Upper lobe of left lung (tissue), 4 donors: ENCODE data around the gene DNAAF1.

Source experiments
- EP300 ChIP-seq, 4 donors: sonication (generic); formaldehyde crosslinking; IDR thresholded peaks; one replicate each; pipeline ENCODE4 v1.5.1; 2017; ENCODE audit warnings: antibody characterized with exemption in 4 of 4, control low read depth in 2 of 4
- POLR2A ChIP-seq, 4 donors: fragments of 450-650 bp; IDR thresholded peaks; one replicate each; pipeline ENCODE4 v1.5.1; 2016 to 2017; ENCODE audit warnings: antibody characterized with exemption in 4 of 4, mild to moderate bottlenecking in 2 of 4
- POLR2AphosphoS5 ChIP-seq, 2 donors: sonication (generic); formaldehyde crosslinking; IDR thresholded peaks; one replicate each; pipeline ENCODE4 v1.5.1; 2017; ENCODE audit warnings: antibody characterized with exemption in 2 of 2
- TF ChIP-seq, protein P1 (sequence below), 6 experiments: fragments of 450-650 bp in 4 of 6; fragments of 200-600 bp in 2 of 6; sonication (generic) in 2 of 6; IDR thresholded peaks; one replicate each; pipeline ENCODE4 v1.5.1; 2016 to 2019; ENCODE audit warnings: antibody characterized with exemption in 6 of 6

- TF ChIP-seq, protein P1, sequence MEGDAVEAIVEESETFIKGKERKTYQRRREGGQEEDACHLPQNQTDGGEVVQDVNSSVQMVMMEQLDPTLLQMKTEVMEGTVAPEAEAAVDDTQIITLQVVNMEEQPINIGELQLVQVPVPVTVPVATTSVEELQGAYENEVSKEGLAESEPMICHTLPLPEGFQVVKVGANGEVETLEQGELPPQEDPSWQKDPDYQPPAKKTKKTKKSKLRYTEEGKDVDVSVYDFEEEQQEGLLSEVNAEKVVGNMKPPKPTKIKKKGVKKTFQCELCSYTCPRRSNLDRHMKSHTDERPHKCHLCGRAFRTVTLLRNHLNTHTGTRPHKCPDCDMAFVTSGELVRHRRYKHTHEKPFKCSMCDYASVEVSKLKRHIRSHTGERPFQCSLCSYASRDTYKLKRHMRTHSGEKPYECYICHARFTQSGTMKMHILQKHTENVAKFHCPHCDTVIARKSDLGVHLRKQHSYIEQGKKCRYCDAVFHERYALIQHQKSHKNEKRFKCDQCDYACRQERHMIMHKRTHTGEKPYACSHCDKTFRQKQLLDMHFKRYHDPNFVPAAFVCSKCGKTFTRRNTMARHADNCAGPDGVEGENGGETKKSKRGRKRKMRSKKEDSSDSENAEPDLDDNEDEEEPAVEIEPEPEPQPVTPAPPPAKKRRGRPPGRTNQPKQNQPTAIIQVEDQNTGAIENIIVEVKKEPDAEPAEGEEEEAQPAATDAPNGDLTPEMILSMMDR (IDR thresholded peaks at IDR 0.05): no peak
- no peak for TF ChIP-seq EP300 (IDR thresholded peaks at IDR 0.05)
- TF ChIP-seq POLR2A (IDR thresholded peaks at IDR 0.05): no peak
- no peak for TF ChIP-seq POLR2AphosphoS5 (IDR thresholded peaks at IDR 0.05)
Observed at GRCh38 chr16:84212631-84213030, 67.5 kb downstream of the DNAAF1 start.
